NT2/D1 (cell line): ENCODE measurements around the gene LRRC34.
A peak's percentile ranks its signal among the peaks of the same experiment; 100 is the strongest.

Experiments
- DNase-seq: peaks from one replicate; pipeline ENCODE4 v3.0.0-alpha.2; 2011; ENCODE audit warnings: low read depth, low spot score
- H3K27me3 ChIP-seq: 2 replicates; pipeline ENCODE4 v1.6.0; 2011; ENCODE audit warnings: mild to moderate bottlenecking; ENCODE audit not compliant: insufficient read length, insufficient read depth
- H3K36me3 ChIP-seq: 2 replicates; pipeline ENCODE4 v1.6.1; 2011; ENCODE audit warnings: mild to moderate bottlenecking, low read length, mixed read lengths; ENCODE audit not compliant: insufficient read depth, insufficient read length
- H3K4me1 ChIP-seq: 2 replicates; pipeline ENCODE4 v1.5.1; 2011; ENCODE audit not compliant: insufficient read depth, insufficient read length
- H3K4me3 ChIP-seq: 2 replicates; pipeline ENCODE4 v1.5.1; 2011; ENCODE audit warnings: low read depth; ENCODE audit not compliant: insufficient read length
- H3K9ac ChIP-seq: 2 replicates; pipeline ENCODE4 v1.6.0; 2011; ENCODE audit warnings: low read depth; ENCODE audit not compliant: insufficient read length
- H3K9me3 ChIP-seq: 2 replicates; pipeline ENCODE4 v1.5.1; 2011; ENCODE audit warnings: mild to moderate bottlenecking, low read length; ENCODE audit not compliant: insufficient read depth
- SUZ12 ChIP-seq: IDR thresholded peaks from 2 replicates; pipeline ENCODE4 v1.6.1; 2011; ENCODE audit not compliant: insufficient read length, insufficient read depth; ENCODE audit errors: extremely low read depth
- YY1 ChIP-seq: IDR thresholded peaks from 2 replicates; pipeline ENCODE4 v1.6.1; 2011; ENCODE audit not compliant: insufficient read length, insufficient read depth
- ZNF274 ChIP-seq: IDR thresholded peaks from 2 replicates; pipeline ENCODE4 v1.6.1; 2011; ENCODE audit warnings: mild to moderate bottlenecking, low read depth, low read length

The LRRC34 gene

GRCh38 chr3:169772897-169773816 is 39.5 kb downstream of the LRRC34 start, which contains the start of gene MYNN:
Gene MYNN, plus strand, starts transcription at chr3:169773396. Its CDS starts 900 bp downstream, at chr3:169774296.
- peaks cover 43% of the 10 kb centered on the region for H3K36me3 ChIP-seq
- no peaks in the 10 kb centered on the region for H3K9me3 ChIP-seq
- peak within 1 kb of the TSS; percentile 100 for H3K4me3 ChIP-seq
- peak within 1 kb of the TSS; percentile 100 for H3K9ac ChIP-seq
- TF ChIP-seq YY1 (peak; percentile 91), SUZ12 (no peak)
- DNase-seq: peak; percentile 82
- no peaks in the 10 kb centered on the region for H3K4me1 ChIP-seq
- no peaks in the 10 kb centered on the region for H3K27me3 ChIP-seq

- DNase-seq: peak; percentile 60
Measured at GRCh38 chr3:169772305-169772896, 40.3 kb downstream of the LRRC34 start.

GRCh38 chr3:169771497-169772304 is 41.0 kb downstream of the LRRC34 start:
- peak; percentile 64 for DNase-seq

More at GRCh38 chr3:169772305-169772896, 40.3 kb downstream of the LRRC34 start:
- Histone ChIP-seq H3K9ac (peak overlapping the region; percentile 100), H3K27me3 (no peaks in the 10 kb centered on the region), H3K4me1 (no peaks in the 10 kb centered on the region), H3K4me3 (peak overlapping the region; percentile 100), H3K36me3 (peaks cover 36% of the 10 kb centered on the region), H3K9me3 (no peaks in the 10 kb centered on the region)
- TF ChIP-seq YY1: no peak

DNA sequence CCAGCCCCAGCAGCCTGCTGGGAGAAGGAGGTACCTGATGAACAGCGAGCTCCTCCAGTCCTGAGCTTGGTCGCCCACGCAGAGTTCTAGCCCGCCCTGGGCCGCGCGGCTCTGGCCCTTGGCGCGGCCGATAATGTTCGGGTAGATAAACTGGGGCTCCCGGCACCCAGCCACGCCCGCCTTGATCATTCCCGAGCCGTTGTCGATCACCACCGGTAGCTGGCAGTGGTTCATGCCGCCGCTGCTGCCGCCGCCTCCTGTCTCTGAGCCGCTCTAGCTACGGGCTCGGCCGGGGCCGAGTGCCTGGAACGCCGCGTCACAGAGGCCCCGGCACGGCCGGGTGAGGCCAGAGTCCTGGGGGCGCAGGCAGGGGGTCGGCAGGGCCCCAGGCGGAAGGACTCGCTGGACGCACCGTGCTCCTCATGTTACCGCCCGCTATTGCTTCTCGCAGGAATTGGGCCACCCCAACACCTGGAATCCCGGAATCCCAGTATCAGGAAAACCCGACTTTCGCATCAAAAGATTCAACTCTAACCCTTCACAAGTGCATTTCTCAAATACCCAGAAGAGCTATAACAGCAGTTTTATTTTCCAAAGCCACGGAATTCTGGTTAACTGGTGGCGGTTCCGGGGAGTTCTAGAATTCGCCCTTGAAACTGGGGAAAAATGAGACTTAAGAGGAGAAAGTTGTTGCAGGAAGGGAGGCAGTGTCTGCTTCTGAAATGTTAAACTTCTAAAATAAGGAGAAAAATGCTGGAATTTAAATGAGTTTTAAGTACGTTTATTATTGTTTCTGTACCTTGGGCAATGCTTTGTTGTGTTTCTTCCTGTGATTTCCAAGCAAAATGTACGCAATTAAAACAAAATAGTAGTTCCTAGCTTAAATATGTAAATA is 43.2 kb downstream of the LRRC34 start, which contains the start of gene ACTRT3:
TSS of gene ACTRT3 (minus strand) at position 275 of the 895 bp plus-strand sequence. CDS start at position 234, 41 bp downstream.
- Histone ChIP-seq H3K36me3 (peaks cover 8% of the 10 kb centered on the region), H3K4me3 (peak within 1 kb of the TSS; percentile 36), H3K27me3 (no peaks in the 10 kb centered on the region), H3K4me1 (no peaks in the 10 kb centered on the region), H3K9ac (peak within 1 kb of the TSS; percentile 80), H3K9me3 (no peaks in the 10 kb centered on the region)
- peak; percentile 63 for DNase-seq
- no peak for TF ChIP-seq YY1
- no peak for TF ChIP-seq ZNF274
- no peak for TF ChIP-seq SUZ12

More at GRCh38 chr3:169771497-169772304, 41.0 kb downstream of the LRRC34 start:
- Histone ChIP-seq H3K36me3 (peaks cover 29% of the 10 kb centered on the region), H3K9ac (peak overlapping the region; percentile 43), H3K27me3 (no peaks in the 10 kb centered on the region), H3K4me3 (peak overlapping the region; percentile 36), H3K9me3 (no peaks in the 10 kb centered on the region), H3K4me1 (no peaks in the 10 kb centered on the region)
- TF ChIP-seq ZNF274: no peak
- TF ChIP-seq YY1: no peak
- TF ChIP-seq SUZ12: no peak

GRCh38 chr3:169764882-169765612 is 47.7 kb downstream of the LRRC34 start, which contains the start of gene TERC:
Gene TERC, minus strand, starts transcription at chr3:169765060.
- H3K9me3 ChIP-seq: peaks cover 16% of the 10 kb centered on the region
- no peaks in the 10 kb centered on the region for H3K27me3 ChIP-seq
- H3K9ac ChIP-seq: peak within 1 kb of the TSS; percentile 93
- no peaks in the 10 kb centered on the region for H3K4me1 ChIP-seq
- H3K36me3 ChIP-seq: no peaks in the 10 kb centered on the region
- TF ChIP-seq YY1: peak; percentile 14
- no peak for TF ChIP-seq ZNF274
- peak; percentile 65 for DNase-seq
- H3K4me3 ChIP-seq: peak within 1 kb of the TSS; percentile 88
